Hepatocyte (in vitro differentiated cells): Measurements from ENCODE around the gene NXN.

Source experiments
- EZH2 ChIP-seq: fragments of 200-600 bp; sonication (generic); IDR thresholded peaks from 2 replicates; pipeline ENCODE4 v1.6.1; 2016; ENCODE audit warnings: antibody characterized with exemption, mild to moderate bottlenecking, borderline replicate concordance
- EZH2phosphoT487 ChIP-seq: fragments of 200-600 bp; sonication (generic); IDR thresholded peaks from one replicate; pipeline ENCODE4 v1.6.1; 2018; ENCODE audit warnings: antibody characterized with exemption, mild to moderate bottlenecking, low read depth, moderate library complexity; ENCODE audit not compliant: unreplicated experiment, severe bottlenecking
- TF ChIP-seq, protein P1 (sequence below): fragments of 200-600 bp; sonication (generic); IDR thresholded peaks from 2 replicates; pipeline ENCODE4 v1.5.1; 2016; ENCODE audit warnings: antibody characterized with exemption, mild to moderate bottlenecking; ENCODE audit not compliant: poor library complexity

- TF ChIP-seq, protein P1, sequence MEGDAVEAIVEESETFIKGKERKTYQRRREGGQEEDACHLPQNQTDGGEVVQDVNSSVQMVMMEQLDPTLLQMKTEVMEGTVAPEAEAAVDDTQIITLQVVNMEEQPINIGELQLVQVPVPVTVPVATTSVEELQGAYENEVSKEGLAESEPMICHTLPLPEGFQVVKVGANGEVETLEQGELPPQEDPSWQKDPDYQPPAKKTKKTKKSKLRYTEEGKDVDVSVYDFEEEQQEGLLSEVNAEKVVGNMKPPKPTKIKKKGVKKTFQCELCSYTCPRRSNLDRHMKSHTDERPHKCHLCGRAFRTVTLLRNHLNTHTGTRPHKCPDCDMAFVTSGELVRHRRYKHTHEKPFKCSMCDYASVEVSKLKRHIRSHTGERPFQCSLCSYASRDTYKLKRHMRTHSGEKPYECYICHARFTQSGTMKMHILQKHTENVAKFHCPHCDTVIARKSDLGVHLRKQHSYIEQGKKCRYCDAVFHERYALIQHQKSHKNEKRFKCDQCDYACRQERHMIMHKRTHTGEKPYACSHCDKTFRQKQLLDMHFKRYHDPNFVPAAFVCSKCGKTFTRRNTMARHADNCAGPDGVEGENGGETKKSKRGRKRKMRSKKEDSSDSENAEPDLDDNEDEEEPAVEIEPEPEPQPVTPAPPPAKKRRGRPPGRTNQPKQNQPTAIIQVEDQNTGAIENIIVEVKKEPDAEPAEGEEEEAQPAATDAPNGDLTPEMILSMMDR = no peak
- no peak for TF ChIP-seq EZH2
- no peak for TF ChIP-seq EZH2phosphoT487
These were observed 14.7 kb downstream of the NXN start for GRCh38 chr17:964876-965275.
